SK-N-SH (cell line): ENCODE data around the gene FZR1. TPM values are rescaled to one million over a fixed set of nuclear protein-coding genes. Genes with fewer than 3 reads are reported as not detected.
A peak's percentile ranks its signal among the peaks of the same experiment; 100 is the strongest.

Experiments
- CTCF ChIA-PET: fragments of 300-600, 350-600 bp; formaldehyde crosslinking; extraction: SDS; loops from one replicate; lab custom pipeline; 2021; lab: Yijun Ruan, JAX
- POLR2A ChIA-PET: fragments of 350-600 bp; sonication (Branson Sonifier 250); formaldehyde crosslinking; extraction: SDS; loops from one replicate; lab custom pipeline; 2020; ENCODE audit warnings: antibody characterized with exemption, inconsistent platforms; lab: Yijun Ruan, JAX
- DNase-seq: peaks from one replicate; pipeline ENCODE4 v3.0.0; 2012
- H2AFZ ChIP-seq: fragments of 200-600 bp; sonication (generic); 2 replicates; pipeline ENCODE4 v1.8.1; 2016; ENCODE audit warnings: antibody characterized with exemption, mild to moderate bottlenecking, low read depth
- H3F3A ChIP-seq: fragments of 200-600 bp; sonication (generic); replicated peaks from 2 replicates; pipeline ENCODE3; 2016; ENCODE audit warnings: antibody characterized with exemption, mild to moderate bottlenecking; ENCODE audit not compliant: insufficient read depth
- H3K27ac ChIP-seq, 2 experiments: fragments of 200-500 bp in 1 of 2; fragments of 200-600 bp in 1 of 2; sonication (Bioruptor generic) in 1 of 2; sonication (generic), shearing (Covaris generic) in 1 of 2; 2 replicates each; pipeline versions ENCODE4 v1.5.1 to v1.6.1; 2014 to 2016; ENCODE audit warnings: low read depth in 2 of 2, inconsistent platforms in 1 of 2, low read length in 1 of 2, mild to moderate bottlenecking in 1 of 2, mixed read lengths in 1 of 2
- H3K27me3 ChIP-seq: fragments of 200-600 bp; sonication (generic), shearing (Covaris generic); 2 replicates; pipeline ENCODE4 v1.6.1; 2016; ENCODE audit warnings: mixed run types; ENCODE audit not compliant: insufficient read depth
- H3K36me3 ChIP-seq, 2 experiments: fragments of 200-500 bp in 1 of 2; fragments of 200-600 bp in 1 of 2; sonication (Bioruptor generic) in 1 of 2; sonication (generic) in 1 of 2; replicated peaks in 1 of 2; 2 replicates each; pipeline versions ENCODE3 to v1.5.1; 2014 to 2016; ENCODE audit warnings: low read length in 1 of 2, mild to moderate bottlenecking in 1 of 2; ENCODE audit not compliant: insufficient read depth in 2 of 2, control insufficient read depth in 1 of 2
- H3K4me1 ChIP-seq, 2 experiments: fragments of 200-500 bp in 1 of 2; fragments of 200-600 bp in 1 of 2; sonication (Bioruptor generic) in 1 of 2; sonication (generic), shearing (Covaris generic) in 1 of 2; 2 replicates each; pipeline versions ENCODE4 v1.5.1 to v1.6.1; 2014 to 2016; ENCODE audit warnings: low read depth in 1 of 2, low read length in 1 of 2, mixed run types in 1 of 2; ENCODE audit not compliant: insufficient read depth in 2 of 2, control insufficient read depth in 1 of 2
- H3K4me2 ChIP-seq: fragments of 200-600 bp; sonication (generic), shearing (Covaris generic); 2 replicates; pipeline ENCODE4 v1.6.1; 2017; ENCODE audit warnings: mixed run types
- H3K4me3 ChIP-seq, 2 experiments: fragments of 200-500 bp in 1 of 2; fragments of 200-600 bp in 1 of 2; sonication (Bioruptor generic) in 1 of 2; sonication (generic), shearing (Covaris generic) in 1 of 2; 2 replicates each; pipeline versions ENCODE4 v1.5.1 to v1.8.1; 2014 to 2016; ENCODE audit warnings: low read depth in 2 of 2, inconsistent platforms in 1 of 2, low read length in 1 of 2, mild to moderate bottlenecking in 1 of 2, mixed read lengths in 1 of 2, moderate library complexity in 1 of 2
- H3K79me2 ChIP-seq: fragments of 200-600 bp; sonication (generic); 2 replicates; pipeline ENCODE4 v1.8.1; 2017; ENCODE audit warnings: mild to moderate bottlenecking; ENCODE audit not compliant: insufficient read depth
- H3K9ac ChIP-seq: fragments of 200-600 bp; sonication (generic); 2 replicates; pipeline ENCODE4 v1.6.1; 2017; ENCODE audit warnings: mixed run types
- H3K9me2 ChIP-seq: fragments of 200-600 bp; sonication (generic); 2 replicates; pipeline ENCODE4 v1.6.1; 2017; ENCODE audit warnings: mixed run types
- H3K9me3 ChIP-seq: fragments of 200-600 bp; sonication (generic); 2 replicates; pipeline ENCODE4 v1.6.1; 2017; ENCODE audit warnings: mixed run types, mild to moderate bottlenecking, moderate library complexity
- H4K20me1 ChIP-seq: fragments of 200-600 bp; sonication (generic); 2 replicates; pipeline ENCODE4 v1.6.1; 2017; ENCODE audit warnings: mild to moderate bottlenecking, mixed run types; ENCODE audit not compliant: insufficient read depth
- ELF1 ChIP-seq: IDR thresholded peaks from 2 replicates; pipeline ENCODE4 v1.4.0; 2012
- EP300 ChIP-seq, 2 experiments: IDR thresholded peaks; 2 replicates each; pipeline versions ENCODE4 v1.4.0 to v1.6.1; 2012; ENCODE audit warnings: borderline replicate concordance in 1 of 2, low read depth in 1 of 2, low read length in 1 of 2
- FOXM1 ChIP-seq: IDR thresholded peaks from 2 replicates; pipeline ENCODE4 v1.4.0; 2012; ENCODE audit warnings: low read depth, mild to moderate bottlenecking
- GABPA ChIP-seq: IDR thresholded peaks from 2 replicates; pipeline ENCODE4 v1.4.0; 2012; ENCODE audit warnings: low read depth, mild to moderate bottlenecking
- GATA2 ChIP-seq: sonication (generic); formaldehyde crosslinking; IDR thresholded peaks from 2 replicates; pipeline ENCODE4 v1.5.0; 2020; ENCODE audit warnings: mild to moderate bottlenecking, missing genetic modification reagents
- JUND ChIP-seq: IDR thresholded peaks from 2 replicates; pipeline ENCODE4 v1.4.0; 2012
- MEF2A ChIP-seq: IDR thresholded peaks from 2 replicates; pipeline ENCODE4 v1.4.0; 2012; ENCODE audit warnings: low read depth, borderline replicate concordance
- MXI1 ChIP-seq: IDR thresholded peaks from 2 replicates; pipeline ENCODE4 v1.6.1; 2012; ENCODE audit warnings: mild to moderate bottlenecking, low read depth, low read length, improper control_type of control experiment
- NRF1 ChIP-seq: IDR thresholded peaks from 2 replicates; pipeline ENCODE4 v1.6.1; 2012; ENCODE audit warnings: low read depth, mild to moderate bottlenecking, low read length
- POLR2AphosphoS5 ChIP-seq: IDR thresholded peaks from 2 replicates; pipeline ENCODE4 v1.6.1; 2012; ENCODE audit warnings: low read depth, low read length
- RAD21 ChIP-seq: IDR thresholded peaks from 2 replicates; pipeline ENCODE4 v1.6.1; 2012; ENCODE audit warnings: mild to moderate bottlenecking, low read length
- RFX5 ChIP-seq: IDR thresholded peaks from 2 replicates; pipeline ENCODE4 v1.6.1; 2012; ENCODE audit warnings: mild to moderate bottlenecking, improper control_type of control experiment, low read length
- SIN3A ChIP-seq: IDR thresholded peaks from 2 replicates; pipeline ENCODE4 v1.6.1; 2012; ENCODE audit warnings: low read depth, mild to moderate bottlenecking, low read length, moderate library complexity, borderline replicate concordance
- TAF1 ChIP-seq: IDR thresholded peaks from 2 replicates; pipeline ENCODE4 v1.6.1; 2012; ENCODE audit warnings: low read depth, mild to moderate bottlenecking, low read length, moderate library complexity, borderline replicate concordance
- TEAD4 ChIP-seq: IDR thresholded peaks from 2 replicates; pipeline ENCODE4 v1.4.0; 2012; ENCODE audit warnings: mild to moderate bottlenecking, borderline replicate concordance; ENCODE audit not compliant: insufficient read depth
- WGBS: methylation state at CpG from one replicate; pipeline ENCODE4 v1.1.6; 2017; ENCODE audit warnings: low lambda C conversion rate; 5-methylcytosine and 5-hydroxymethylcytosine counted together
- polyA plus RNA-seq, 3 experiments: library from polyadenylated mRNA; depleted of rRNA; stranded (reverse); fragments of >200 nt; gene quantifications; 2 replicates each; pipeline ENCODE4 v1.2.3, GENCODE V29; 2012
- TF ChIP-seq, protein P1 (sequence below): fragments of 150-350 bp; IDR thresholded peaks from 2 replicates; pipeline ENCODE4 v1.6.1; 2017; ENCODE audit warnings: antibody characterized with exemption, low read length, low read depth, borderline replicate concordance
- TF ChIP-seq, protein P2 (sequence below): IDR thresholded peaks from 2 replicates; pipeline ENCODE4 v1.4.0; 2012; ENCODE audit warnings: low read depth
- TF ChIP-seq, protein P3 (sequence below): IDR thresholded peaks from 2 replicates; pipeline ENCODE4 v1.4.0; 2012; ENCODE audit warnings: low read depth, borderline replicate concordance
- TF ChIP-seq, protein P4 (sequence below): IDR thresholded peaks from 2 replicates; pipeline ENCODE4 v1.4.0; 2012; ENCODE audit warnings: low read depth, borderline replicate concordance
- TF ChIP-seq, protein P5 (sequence below): IDR thresholded peaks from 2 replicates; pipeline ENCODE4; 2012
- TF ChIP-seq, protein P6 (sequence below): fragments of 200-600 bp; sonication (generic); IDR thresholded peaks from 2 replicates; pipeline ENCODE4 v1.6.1; 2017; ENCODE audit warnings: antibody characterized with exemption, mild to moderate bottlenecking, moderate library complexity
- TF ChIP-seq, protein P7 (sequence below): IDR thresholded peaks from 2 replicates; pipeline ENCODE4 v1.6.1; 2012; ENCODE audit warnings: mild to moderate bottlenecking, low read depth, low read length, moderate library complexity

FZR1 gene
- polyA plus RNA-seq, 1 of the 3 experiments (the other 2 are of a cell fraction) = 36.3 TPM

DNA sequence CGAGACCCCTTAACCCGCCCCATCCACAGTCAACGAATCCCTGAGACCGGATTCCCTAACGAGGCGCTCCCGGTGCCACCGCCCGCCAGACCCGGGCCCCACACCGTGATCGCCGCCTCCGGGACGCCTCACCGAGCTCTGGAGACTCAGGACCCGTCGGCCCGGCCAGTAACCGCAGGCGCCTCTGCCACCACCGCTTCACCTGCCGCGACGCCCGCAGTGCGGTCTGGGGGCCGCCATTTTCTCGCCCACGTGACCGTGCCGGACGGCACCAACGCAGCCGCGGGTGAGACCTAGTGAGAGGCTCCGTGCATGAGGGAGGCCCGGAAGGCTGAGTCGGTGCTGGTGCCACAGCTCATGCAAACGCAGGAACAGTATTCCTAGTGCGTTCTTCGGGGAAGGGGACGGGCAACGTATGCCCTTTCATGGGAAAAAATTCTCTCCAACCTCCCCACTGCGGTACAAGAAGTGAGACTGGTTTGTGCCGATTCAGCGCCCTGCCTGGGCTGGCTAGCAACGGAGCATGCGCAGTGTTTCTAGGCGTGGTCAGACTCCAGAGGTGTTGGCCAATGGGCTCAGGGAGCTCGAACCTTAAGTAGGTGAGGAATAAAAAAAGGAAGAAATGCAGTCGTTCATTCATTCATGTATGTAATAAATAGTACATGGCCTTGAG lies 5.5 kb upstream of the FZR1 start, which contains the start of gene DOHH:
TSS of gene DOHH (minus strand) at position 246 of the 673 bp plus-strand sequence. CDS start 3,860 bp downstream, outside the sequence.
- Histone ChIP-seq H3F3A (peaks cover 8% of the 10 kb centered on the region), H3K36me3 (peaks cover 2 to 3% of the 10 kb centered on the region in 2 experiments), H3K27ac (peak within 1 kb of the TSS; percentile 86 to 97), H2AFZ (peak within 1 kb of the TSS; percentile 87), H3K9me2 (no peaks in the 10 kb centered on the region), H3K4me2 (peak within 1 kb of the TSS; percentile 96), H3K79me2 (peaks cover 32% of the 10 kb centered on the region), H3K9ac (peak within 1 kb of the TSS; percentile 96), H4K20me1 (no peaks in the 10 kb centered on the region), H3K4me1 (peaks cover 10 to 12% of the 10 kb centered on the region in 2 experiments; a peak in 2 of 4 replicates), H3K9me3 (no peaks in the 10 kb centered on the region), H3K27me3 (no peaks in the 10 kb centered on the region), H3K4me3 (peak within 1 kb of the TSS; percentile 78 to 96)
- peak; percentile 96 for DNase-seq
- ChIA-PET POLR2A (interaction anchor here (1.4 to 1.5 kb wide), 2 partner anchors 10 to 225 kb away, joined by 3 to 4 read pairs; no protein-coding TSS in a partner anchor), CTCF (interaction anchor here (1.0 to 4.2 kb wide), 7 partner anchors 11 to 226 kb away, joined by 3 to 22 read pairs (median 4); no protein-coding TSS in a partner anchor)
- WGBS = 2% methylated on average over 8 of the region's 52 CpGs
- TF ChIP-seq, protein P1, sequence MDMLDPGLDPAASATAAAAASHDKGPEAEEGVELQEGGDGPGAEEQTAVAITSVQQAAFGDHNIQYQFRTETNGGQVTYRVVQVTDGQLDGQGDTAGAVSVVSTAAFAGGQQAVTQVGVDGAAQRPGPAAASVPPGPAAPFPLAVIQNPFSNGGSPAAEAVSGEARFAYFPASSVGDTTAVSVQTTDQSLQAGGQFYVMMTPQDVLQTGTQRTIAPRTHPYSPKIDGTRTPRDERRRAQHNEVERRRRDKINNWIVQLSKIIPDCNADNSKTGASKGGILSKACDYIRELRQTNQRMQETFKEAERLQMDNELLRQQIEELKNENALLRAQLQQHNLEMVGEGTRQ = peak; percentile 84
- TF ChIP-seq, protein P2, sequence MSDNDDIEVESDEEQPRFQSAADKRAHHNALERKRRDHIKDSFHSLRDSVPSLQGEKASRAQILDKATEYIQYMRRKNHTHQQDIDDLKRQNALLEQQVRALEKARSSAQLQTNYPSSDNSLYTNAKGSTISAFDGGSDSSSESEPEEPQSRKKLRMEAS = peak; percentile 97
- TF ChIP-seq FOXM1 = no peak
- peak; percentile 74; the same call in 1 of the 2 replicates for TF ChIP-seq SIN3A
- TF ChIP-seq, protein P3, sequence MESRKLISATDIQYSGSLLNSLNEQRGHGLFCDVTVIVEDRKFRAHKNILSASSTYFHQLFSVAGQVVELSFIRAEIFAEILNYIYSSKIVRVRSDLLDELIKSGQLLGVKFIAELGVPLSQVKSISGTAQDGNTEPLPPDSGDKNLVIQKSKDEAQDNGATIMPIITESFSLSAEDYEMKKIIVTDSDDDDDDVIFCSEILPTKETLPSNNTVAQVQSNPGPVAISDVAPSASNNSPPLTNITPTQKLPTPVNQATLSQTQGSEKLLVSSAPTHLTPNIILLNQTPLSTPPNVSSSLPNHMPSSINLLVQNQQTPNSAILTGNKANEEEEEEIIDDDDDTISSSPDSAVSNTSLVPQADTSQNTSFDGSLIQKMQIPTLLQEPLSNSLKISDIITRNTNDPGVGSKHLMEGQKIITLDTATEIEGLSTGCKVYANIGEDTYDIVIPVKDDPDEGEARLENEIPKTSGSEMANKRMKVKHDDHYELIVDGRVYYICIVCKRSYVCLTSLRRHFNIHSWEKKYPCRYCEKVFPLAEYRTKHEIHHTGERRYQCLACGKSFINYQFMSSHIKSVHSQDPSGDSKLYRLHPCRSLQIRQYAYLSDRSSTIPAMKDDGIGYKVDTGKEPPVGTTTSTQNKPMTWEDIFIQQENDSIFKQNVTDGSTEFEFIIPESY = no peak
- no peak for TF ChIP-seq TEAD4
- TF ChIP-seq ELF1 = no peak
- peak; percentile 92 for TF ChIP-seq RFX5
- TF ChIP-seq MXI1 = peak; percentile 96
- TF ChIP-seq, protein P4, sequence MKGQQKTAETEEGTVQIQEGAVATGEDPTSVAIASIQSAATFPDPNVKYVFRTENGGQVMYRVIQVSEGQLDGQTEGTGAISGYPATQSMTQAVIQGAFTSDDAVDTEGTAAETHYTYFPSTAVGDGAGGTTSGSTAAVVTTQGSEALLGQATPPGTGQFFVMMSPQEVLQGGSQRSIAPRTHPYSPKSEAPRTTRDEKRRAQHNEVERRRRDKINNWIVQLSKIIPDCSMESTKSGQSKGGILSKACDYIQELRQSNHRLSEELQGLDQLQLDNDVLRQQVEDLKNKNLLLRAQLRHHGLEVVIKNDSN = peak; percentile 100
- TF ChIP-seq, protein P5, sequence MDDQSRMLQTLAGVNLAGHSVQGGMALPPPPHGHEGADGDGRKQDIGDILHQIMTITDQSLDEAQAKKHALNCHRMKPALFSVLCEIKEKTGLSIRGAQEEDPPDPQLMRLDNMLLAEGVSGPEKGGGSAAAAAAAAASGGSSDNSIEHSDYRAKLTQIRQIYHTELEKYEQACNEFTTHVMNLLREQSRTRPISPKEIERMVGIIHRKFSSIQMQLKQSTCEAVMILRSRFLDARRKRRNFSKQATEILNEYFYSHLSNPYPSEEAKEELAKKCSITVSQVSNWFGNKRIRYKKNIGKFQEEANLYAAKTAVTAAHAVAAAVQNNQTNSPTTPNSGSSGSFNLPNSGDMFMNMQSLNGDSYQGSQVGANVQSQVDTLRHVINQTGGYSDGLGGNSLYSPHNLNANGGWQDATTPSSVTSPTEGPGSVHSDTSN = no peak
- TF ChIP-seq GABPA = no peak
- TF ChIP-seq, protein P6, sequence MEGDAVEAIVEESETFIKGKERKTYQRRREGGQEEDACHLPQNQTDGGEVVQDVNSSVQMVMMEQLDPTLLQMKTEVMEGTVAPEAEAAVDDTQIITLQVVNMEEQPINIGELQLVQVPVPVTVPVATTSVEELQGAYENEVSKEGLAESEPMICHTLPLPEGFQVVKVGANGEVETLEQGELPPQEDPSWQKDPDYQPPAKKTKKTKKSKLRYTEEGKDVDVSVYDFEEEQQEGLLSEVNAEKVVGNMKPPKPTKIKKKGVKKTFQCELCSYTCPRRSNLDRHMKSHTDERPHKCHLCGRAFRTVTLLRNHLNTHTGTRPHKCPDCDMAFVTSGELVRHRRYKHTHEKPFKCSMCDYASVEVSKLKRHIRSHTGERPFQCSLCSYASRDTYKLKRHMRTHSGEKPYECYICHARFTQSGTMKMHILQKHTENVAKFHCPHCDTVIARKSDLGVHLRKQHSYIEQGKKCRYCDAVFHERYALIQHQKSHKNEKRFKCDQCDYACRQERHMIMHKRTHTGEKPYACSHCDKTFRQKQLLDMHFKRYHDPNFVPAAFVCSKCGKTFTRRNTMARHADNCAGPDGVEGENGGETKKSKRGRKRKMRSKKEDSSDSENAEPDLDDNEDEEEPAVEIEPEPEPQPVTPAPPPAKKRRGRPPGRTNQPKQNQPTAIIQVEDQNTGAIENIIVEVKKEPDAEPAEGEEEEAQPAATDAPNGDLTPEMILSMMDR = no peak
- peak in 1 of 2 experiments; percentile 46; a peak in 1 of 4 replicates for TF ChIP-seq EP300 (IDR thresholded peaks at IDR 0.05; ENCODE audit: borderline replicate concordance in 1 of 2, low read depth in 1 of 2, low read length in 1 of 2)
- TF ChIP-seq MEF2A = no peak
- no peak for TF ChIP-seq RAD21
- peak; percentile 84 for TF ChIP-seq NRF1
- no peak; the same call in 1 of the 2 replicates for TF ChIP-seq JUND
- TF ChIP-seq POLR2AphosphoS5 = peak; percentile 60
- TF ChIP-seq, protein P7, sequence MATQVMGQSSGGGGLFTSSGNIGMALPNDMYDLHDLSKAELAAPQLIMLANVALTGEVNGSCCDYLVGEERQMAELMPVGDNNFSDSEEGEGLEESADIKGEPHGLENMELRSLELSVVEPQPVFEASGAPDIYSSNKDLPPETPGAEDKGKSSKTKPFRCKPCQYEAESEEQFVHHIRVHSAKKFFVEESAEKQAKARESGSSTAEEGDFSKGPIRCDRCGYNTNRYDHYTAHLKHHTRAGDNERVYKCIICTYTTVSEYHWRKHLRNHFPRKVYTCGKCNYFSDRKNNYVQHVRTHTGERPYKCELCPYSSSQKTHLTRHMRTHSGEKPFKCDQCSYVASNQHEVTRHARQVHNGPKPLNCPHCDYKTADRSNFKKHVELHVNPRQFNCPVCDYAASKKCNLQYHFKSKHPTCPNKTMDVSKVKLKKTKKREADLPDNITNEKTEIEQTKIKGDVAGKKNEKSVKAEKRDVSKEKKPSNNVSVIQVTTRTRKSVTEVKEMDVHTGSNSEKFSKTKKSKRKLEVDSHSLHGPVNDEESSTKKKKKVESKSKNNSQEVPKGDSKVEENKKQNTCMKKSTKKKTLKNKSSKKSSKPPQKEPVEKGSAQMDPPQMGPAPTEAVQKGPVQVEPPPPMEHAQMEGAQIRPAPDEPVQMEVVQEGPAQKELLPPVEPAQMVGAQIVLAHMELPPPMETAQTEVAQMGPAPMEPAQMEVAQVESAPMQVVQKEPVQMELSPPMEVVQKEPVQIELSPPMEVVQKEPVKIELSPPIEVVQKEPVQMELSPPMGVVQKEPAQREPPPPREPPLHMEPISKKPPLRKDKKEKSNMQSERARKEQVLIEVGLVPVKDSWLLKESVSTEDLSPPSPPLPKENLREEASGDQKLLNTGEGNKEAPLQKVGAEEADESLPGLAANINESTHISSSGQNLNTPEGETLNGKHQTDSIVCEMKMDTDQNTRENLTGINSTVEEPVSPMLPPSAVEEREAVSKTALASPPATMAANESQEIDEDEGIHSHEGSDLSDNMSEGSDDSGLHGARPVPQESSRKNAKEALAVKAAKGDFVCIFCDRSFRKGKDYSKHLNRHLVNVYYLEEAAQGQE = peak; percentile 60
- TF ChIP-seq GATA2 = no peak
- peak; percentile 99 for TF ChIP-seq TAF1
